Activated CD8-positive, alpha-beta T cell treated with anti-CD3 and anti-CD28 coated beads for 36 hours (primary cell): ENCODE measurements around the gene FMN1. TPM values are rescaled to one million over a fixed set of nuclear protein-coding genes. Genes with fewer than 3 reads are reported as not detected.

Experiments
- ATAC-seq: fragments of 200-7000 bp; cut with Tn5 transposase; one replicate; pipeline ENCODE4 v1.10.0; 2021; ENCODE audit warnings: mild to moderate bottlenecking, moderate library complexity
- CTCF ChIA-PET: fragments of 350-600 bp; sonication (Branson Sonifier 250); formaldehyde crosslinking; loops from one replicate; lab custom pipeline; 2021; ENCODE audit warnings: antibody characterized with exemption; lab: Charles Lee
- POLR2A ChIA-PET: fragments of 350-600 bp; sonication (Branson Sonifier 250); formaldehyde crosslinking; loops from one replicate; lab custom pipeline; 2021; ENCODE audit warnings: antibody characterized with exemption; lab: Charles Lee
- DNase-seq: peaks from one replicate; pipeline ENCODE4 v3.0.0-alpha.2; 2020
- H3K27ac Mint-ChIP-seq: one replicate; pipeline ENCODE4 v1.8.0; 2021; ENCODE audit warnings: mild to moderate bottlenecking, mixed read lengths
- H3K27me3 Mint-ChIP-seq: one replicate; pipeline ENCODE4 v1.8.0; 2021; ENCODE audit warnings: mixed read lengths
- H3K36me3 Mint-ChIP-seq: one replicate; pipeline ENCODE4 v1.8.0; 2021; ENCODE audit warnings: low read depth, mixed read lengths
- H3K4me1 Mint-ChIP-seq: one replicate; pipeline ENCODE4 v1.8.0; 2021; ENCODE audit warnings: low read depth, mixed read lengths
- H3K4me3 Mint-ChIP-seq: one replicate; pipeline ENCODE4 v1.8.0; 2021; ENCODE audit warnings: mild to moderate bottlenecking, moderate library complexity, mixed read lengths
- H3K9me3 Mint-ChIP-seq: one replicate; pipeline ENCODE4 v1.8.0; 2021; ENCODE audit warnings: mixed read lengths
- intact Hi-C: fragments of 100-400 bp; cut with micrococcal nuclease; formaldehyde crosslinking; loops from one replicate; pipeline ENCODE4 v1.10.0; 2022
- total RNA-seq, 2 experiments: library from RNA; stranded (reverse); gene quantifications; one replicate each; pipeline ENCODE4 v1.2.3, GENCODE V29; 2021
- TF ChIP-seq, protein P1 (sequence below): fragments of 200-600 bp; IDR thresholded peaks from one replicate; pipeline ENCODE4 v1.8.0; 2022; ENCODE audit warnings: antibody characterized with exemption, mild to moderate bottlenecking

The FMN1 gene
- total RNA-seq, 2 experiments from 2014 or later = 0.07 TPM; not detected in 1

- no peaks in the 10 kb centered on the region for H3K9me3 Mint-ChIP-seq
- ChIA-PET POLR2A (no interaction called here), CTCF (interaction anchor here (1.1 kb wide), 1 partner anchor 11 kb away, joined by 3 read pairs; no protein-coding TSS in a partner anchor)
- intact Hi-C loops = no loop called here
- ATAC-seq = no peak
- DNase-seq = no peak
- TF ChIP-seq, protein P1, sequence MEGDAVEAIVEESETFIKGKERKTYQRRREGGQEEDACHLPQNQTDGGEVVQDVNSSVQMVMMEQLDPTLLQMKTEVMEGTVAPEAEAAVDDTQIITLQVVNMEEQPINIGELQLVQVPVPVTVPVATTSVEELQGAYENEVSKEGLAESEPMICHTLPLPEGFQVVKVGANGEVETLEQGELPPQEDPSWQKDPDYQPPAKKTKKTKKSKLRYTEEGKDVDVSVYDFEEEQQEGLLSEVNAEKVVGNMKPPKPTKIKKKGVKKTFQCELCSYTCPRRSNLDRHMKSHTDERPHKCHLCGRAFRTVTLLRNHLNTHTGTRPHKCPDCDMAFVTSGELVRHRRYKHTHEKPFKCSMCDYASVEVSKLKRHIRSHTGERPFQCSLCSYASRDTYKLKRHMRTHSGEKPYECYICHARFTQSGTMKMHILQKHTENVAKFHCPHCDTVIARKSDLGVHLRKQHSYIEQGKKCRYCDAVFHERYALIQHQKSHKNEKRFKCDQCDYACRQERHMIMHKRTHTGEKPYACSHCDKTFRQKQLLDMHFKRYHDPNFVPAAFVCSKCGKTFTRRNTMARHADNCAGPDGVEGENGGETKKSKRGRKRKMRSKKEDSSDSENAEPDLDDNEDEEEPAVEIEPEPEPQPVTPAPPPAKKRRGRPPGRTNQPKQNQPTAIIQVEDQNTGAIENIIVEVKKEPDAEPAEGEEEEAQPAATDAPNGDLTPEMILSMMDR = no peak
- H3K4me3 Mint-ChIP-seq = no peak overlapping the region
- peaks cover 5% of the 10 kb centered on the region for H3K27me3 Mint-ChIP-seq
- H3K36me3 Mint-ChIP-seq = no peaks in the 10 kb centered on the region
- H3K27ac Mint-ChIP-seq = no peak overlapping the region
- H3K4me1 Mint-ChIP-seq = peaks cover 5% of the 10 kb centered on the region
Observed at GRCh38 chr15:33068511-33068990, 126.0 kb downstream of the FMN1 start.

GRCh38 chr15:33068007-33068481 is 126.5 kb downstream of the FMN1 start:
- ChIA-PET POLR2A (no interaction called here), CTCF (interaction anchor here (1.1 kb wide), 1 partner anchor 11 kb away, joined by 3 read pairs; no protein-coding TSS in a partner anchor)
- intact Hi-C loops = no loop called here
- Mint-ChIP-seq H3K9me3 (no peaks in the 10 kb centered on the region), H3K27me3 (peaks cover 5% of the 10 kb centered on the region), H3K4me3 (no peak overlapping the region), H3K27ac (no peak overlapping the region), H3K36me3 (no peaks in the 10 kb centered on the region), H3K4me1 (peaks cover 5% of the 10 kb centered on the region)
- TF ChIP-seq, protein P1 = no peak
- DNase-seq = peak; percentile 16
- ATAC-seq = peak; percentile 39

DNA sequence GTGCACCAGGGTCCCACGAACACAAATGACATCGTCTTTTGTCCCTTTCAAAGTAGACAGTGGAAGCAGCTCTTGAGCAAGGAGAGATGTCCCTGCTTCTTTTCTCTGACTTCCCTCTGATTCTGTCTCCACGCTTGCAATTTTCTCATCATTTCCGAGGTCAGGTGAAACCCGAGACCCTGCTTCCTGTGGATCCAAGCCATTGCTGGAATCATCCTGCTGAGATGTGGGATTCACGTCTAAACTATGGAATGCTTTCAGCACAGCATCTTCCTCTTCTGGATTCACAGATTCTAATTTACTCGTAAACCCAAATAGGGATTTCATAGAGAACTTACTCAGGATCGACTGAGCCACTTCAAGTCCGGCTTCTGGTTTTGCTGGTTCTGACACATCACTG is 127.1 kb downstream of the FMN1 start:
- Mint-ChIP-seq H3K4me3 (no peak overlapping the region), H3K27me3 (peaks cover 5% of the 10 kb centered on the region), H3K9me3 (no peaks in the 10 kb centered on the region), H3K4me1 (peaks cover 5% of the 10 kb centered on the region), H3K36me3 (no peaks in the 10 kb centered on the region), H3K27ac (no peak overlapping the region)
- ATAC-seq (no peak), DNase-seq (no peak)
- intact Hi-C loops = no loop called here
- ChIA-PET CTCF (interaction anchor here (0.9 kb wide), 1 partner anchor 65 kb away, joined by 3 read pairs; no protein-coding TSS in a partner anchor), POLR2A (no interaction called here)
- TF ChIP-seq, protein P1 = no peak

GRCh38 chr15:33066584-33066983 is 127.9 kb downstream of the FMN1 start:
- peaks cover 3% of the 10 kb centered on the region for H3K27me3 Mint-ChIP-seq
- no peak for ATAC-seq
- POLR2A ChIA-PET = no interaction called here
- no peaks in the 10 kb centered on the region for H3K36me3 Mint-ChIP-seq
- CTCF ChIA-PET = interaction anchor here (0.9 kb wide), 1 partner anchor 66 kb away, joined by 3 read pairs; no protein-coding TSS in a partner anchor
- intact Hi-C loops = no loop called here
- H3K4me3 Mint-ChIP-seq = no peak overlapping the region
- H3K9me3 Mint-ChIP-seq = no peaks in the 10 kb centered on the region
- TF ChIP-seq, protein P1 = no peak
- H3K4me1 Mint-ChIP-seq = peaks cover 5% of the 10 kb centered on the region
- no peak for DNase-seq
- no peak overlapping the region for H3K27ac Mint-ChIP-seq

- TF ChIP-seq, protein P1 = no peak
- DNase-seq (no peak), ATAC-seq (no peak)
- intact Hi-C loops = no loop called here
- ChIA-PET POLR2A (no interaction called here), CTCF (no interaction called here)
- peaks cover 5% of the 10 kb centered on the region for H3K4me1 Mint-ChIP-seq
- peaks cover 3% of the 10 kb centered on the region for H3K27me3 Mint-ChIP-seq
- no peak overlapping the region for H3K27ac Mint-ChIP-seq
- no peaks in the 10 kb centered on the region for H3K36me3 Mint-ChIP-seq
- no peaks in the 10 kb centered on the region for H3K9me3 Mint-ChIP-seq
- H3K4me3 Mint-ChIP-seq = no peak overlapping the region
Observed at GRCh38 chr15:33064878-33065277, 129.6 kb downstream of the FMN1 start.
